Non-pigmented ciliary epithelial cell (primary cell): Measurements from ENCODE around the gene MLN.

Experiments used
- DNase-seq: peaks from one replicate; pipeline ENCODE4 v3.0.0-alpha.2; 2010; ENCODE audit warnings: low read depth

The MLN gene

DNA sequence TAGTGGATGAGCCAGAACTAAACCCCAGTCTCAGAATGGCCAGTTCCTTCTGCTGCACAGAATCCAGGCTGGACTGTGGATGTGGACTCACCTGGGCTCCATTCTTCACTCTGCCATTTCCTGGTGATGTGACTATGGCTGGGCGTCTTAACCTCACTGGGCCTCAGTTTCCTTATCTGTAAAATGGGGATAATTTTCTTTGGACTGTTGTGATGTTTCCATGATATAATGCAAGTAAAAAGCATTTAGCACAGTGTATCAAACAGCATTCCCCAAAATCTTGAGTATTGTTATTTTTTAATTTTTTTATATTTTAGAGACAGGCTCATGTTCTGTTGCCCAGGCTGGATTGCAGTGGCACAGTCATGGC is 51.2 kb downstream of the MLN start:
- no peak for DNase-seq

DNA sequence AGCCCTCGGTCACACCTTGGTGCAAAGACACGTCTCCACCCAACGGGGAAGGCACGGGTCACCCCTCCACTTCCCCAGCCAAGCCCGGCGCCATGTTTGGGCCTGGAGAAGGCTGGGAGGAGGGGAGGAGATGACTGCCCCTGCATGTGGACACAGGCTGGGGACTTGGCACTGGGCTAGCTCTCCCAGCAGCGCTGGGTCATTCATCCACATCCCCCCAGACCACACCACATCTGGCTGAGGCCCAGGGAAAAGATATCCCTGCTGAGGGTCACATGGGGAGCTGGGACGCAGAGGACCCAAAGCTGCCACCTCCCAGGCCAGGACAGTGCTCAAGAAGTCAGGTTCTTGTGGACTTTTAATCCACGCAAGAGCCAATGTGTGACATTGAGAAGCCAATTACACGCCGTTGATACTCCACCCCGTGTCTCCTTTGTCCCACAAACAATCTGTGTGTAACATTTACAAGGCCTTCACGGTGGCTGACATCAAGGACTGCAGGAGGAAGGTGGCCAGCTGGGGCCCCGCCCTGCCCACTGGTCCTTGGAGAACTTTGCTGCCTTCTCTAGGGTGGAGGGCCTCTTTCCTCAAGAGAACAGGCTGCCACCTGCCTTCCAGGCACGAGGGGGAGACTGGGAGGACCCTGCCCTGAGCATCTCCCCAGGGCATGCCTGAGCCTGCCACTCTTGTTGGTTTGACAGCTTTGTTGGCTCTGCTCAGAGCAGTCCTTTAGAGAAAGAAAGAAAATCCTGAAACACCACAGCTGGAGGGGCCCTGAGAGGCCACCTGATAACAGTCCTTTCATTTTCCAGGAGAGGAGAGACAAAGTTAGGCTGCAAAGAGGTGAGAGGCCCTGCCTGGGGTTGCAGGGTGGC is 51.8 kb downstream of the MLN start:
- DNase-seq, result no peak

DNA sequence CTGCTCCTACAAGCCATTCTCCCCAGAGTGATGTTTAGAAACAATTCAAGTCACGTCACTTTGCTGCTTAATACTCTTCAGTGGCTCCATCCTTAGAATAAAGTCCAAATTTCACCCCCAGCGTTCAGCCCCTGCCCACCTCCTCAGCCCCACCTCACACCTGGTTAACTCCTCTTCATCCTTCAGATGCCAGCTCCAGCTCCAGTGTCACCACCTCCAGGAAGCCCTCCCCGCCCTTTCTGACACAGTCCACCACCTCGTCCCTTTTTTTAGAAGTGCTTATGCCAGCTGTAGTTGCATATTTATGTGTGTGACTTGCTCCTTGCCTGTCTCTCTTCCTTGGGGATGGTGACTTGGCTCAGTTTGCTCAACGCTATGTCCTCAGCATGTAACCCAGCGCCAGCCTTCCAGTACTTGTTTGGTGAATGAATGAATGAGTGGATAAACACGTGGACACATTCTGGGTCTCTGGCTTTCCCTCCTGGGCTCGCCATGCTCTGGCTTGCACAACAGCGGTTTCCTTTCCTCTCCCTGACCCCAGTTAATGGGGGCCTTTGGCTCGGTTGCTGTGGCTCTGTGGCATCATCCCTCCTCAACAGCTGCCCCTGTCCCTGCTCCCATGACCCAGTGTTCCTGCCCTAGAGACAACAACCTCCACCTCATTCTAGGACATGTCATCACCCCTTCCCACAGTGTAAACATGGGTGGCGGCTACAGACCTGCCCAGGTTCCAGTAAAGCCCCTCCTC is 53.4 kb downstream of the MLN start:
- no peak for DNase-seq

DNA sequence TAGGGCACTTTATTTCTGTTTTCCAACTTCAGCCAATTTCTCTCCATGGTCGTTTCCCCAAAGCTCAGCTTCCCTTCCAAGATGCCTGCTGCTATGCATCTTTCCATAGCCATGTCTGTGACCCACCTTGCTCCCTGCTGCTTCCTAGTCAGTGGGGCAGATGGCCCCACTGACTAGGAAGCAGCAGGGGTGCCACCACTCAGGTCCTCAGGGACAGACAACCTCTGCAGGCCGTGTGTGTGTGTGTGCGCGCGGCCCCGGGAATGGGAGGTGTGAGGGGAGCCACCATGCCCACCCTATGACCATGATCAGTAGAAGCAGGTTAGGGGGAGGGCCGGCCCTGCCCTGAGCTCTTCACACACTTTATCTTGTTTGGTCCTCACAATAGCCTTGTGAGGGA is 54.4 kb downstream of the MLN start:
- no peak for DNase-seq

DNA sequence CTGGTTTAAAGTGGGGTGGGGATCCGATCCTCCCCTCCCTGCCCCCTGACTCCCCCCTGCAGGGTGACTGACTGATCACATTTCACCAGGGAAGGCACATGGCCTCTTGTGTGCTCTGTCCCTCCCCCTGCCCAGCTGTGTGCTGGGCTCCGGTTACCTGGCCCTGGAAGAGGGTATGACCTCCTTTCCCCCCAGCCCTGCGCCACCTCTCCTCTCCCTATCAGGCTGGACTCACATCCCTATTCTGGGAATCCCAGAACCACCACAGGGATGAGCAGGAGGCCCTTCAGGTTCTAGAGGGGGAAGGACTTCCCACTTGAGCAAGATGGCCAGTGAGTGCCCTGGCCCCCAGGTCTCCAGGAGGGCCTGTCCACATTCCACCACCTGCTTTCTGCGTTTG is 55.0 kb downstream of the MLN start:
- DNase-seq, result no peak

DNA sequence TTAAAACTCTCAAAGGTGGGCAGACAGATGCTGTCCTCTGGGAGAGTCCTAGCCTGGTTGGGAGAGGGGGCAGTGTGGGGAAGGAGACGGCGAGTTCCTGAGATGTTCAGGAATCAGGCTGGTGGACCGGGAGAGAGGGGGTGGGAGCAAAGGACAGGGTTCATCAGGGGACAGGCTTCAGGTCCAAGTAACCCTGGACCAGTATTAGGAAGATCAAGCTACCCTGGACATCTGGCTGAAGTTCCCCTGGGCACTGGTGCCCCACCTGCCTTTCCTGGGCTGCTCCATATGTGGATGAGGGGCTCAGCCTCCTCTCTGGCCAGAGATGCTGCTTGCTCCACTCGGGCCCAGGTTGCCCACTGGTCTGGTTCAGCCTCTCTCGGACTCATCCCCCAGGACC is 56.0 kb downstream of the MLN start:
- DNase-seq, result no peak

DNA sequence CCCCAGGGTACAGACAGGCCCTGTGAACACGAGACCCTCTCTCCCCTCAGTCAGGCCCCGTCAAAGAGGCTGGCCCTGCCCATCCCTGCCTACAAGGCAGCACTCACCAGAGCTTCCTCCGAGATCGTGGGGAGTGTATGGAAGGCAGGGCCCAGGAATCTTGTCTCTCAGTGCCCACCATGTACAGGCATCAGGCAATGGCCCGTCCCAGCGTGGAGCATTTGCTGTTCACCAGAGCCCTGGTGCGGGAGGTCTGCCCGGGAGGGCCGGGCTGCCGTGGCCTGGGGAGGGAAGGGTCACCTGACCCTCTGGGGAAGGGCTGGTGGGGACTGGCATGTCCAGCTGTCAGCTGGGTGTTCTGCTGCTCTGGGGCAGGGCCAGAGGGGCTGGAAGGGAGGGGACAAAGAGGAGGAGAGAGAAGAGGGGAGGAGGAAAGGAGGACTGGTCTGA is 57.1 kb downstream of the MLN start, which contains the start of gene IP6K3:
Gene IP6K3 (minus strand): TSS at position 255 of the 450 bp plus-strand sequence. CDS start 11,429 bp downstream, outside the sequence.
- no peak for DNase-seq

DNA sequence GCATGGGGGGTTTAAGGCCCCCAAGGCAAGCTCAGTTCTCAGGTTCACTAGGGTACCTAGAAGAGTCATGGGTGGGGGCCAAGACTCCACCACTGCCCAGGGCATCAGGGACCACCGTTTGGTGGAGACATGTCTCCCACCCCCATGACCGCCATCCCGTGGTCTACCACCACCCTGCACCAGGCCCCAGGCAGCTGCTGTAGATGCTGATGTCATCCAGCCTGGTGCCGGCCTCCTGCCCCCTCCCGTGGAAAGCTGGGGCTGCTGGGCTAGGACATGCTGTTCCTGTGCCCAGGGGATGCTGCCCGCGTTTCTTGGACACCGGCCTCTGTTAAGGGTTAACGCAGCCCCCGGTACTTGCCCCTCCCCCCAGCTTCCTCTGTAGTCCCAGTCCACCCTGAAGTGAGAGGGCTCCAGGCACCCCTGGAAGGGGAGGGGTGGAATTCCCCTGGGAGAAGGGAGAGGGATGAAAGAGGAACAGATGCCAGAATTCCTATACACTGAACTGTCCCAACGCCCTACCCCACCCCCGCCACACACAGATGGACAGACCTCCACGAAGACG is 57.7 kb downstream of the MLN start:
- DNase-seq, result no peak

DNA sequence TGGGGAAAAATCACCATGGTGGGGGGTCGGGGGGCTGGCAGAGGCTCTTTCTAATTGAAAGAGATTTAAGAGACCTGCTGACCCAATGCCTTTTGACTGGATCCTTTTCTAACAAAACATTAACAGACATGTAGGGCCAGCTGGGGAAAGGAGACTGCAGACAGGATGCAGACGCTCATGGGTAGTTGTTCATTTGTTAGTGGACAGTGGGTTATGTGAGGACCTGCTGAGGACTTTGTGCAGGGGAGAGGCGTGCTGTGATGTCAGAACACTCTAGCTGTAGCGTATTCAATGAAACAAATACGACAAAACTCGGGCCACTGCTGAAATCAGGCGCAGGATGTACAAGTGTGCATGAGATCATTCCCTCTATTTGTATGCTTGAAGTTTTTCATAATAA is 58.3 kb downstream of the MLN start:
- no peak for DNase-seq

DNA sequence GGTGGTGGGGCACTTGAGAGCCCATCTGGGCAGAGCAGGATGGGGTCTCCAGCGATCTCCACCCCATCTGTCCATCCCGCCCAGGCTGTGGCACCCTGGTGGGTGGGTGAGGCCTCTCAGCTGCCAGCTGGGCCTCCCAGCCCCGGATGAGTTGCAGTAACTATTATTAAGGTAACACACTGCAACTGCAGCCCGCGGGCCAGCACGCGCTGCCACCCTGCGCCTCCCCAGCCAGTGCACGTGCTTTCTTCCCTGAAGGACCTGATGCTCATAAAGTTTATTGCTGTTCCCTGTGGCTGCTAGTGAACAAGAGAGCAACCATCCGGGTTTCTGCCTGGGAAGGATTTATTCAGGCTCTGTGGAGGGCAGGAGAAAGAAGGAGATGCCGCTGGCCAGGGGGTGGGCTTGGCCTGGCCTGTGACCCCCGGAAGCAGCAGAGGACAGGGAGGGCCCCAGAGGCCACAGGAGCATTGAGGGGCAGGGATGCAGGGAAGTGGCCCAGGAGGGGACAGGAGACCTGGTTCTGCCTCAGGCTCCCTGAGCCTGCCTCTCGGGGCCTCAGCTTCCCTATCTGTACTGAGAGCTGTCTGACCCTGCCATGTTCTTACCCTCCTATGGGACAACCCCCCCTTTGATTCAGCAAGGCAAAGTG is 58.8 kb downstream of the MLN start:
- no peak for DNase-seq
